GM18873 (cell line): Measurements from ENCODE around the gene RIPK3.
"Not testable (repeated sequence)": the region's sequence is repeated elsewhere in the genome, so short reads cannot be mapped to it uniquely, and the experiment has no call there.

Experiments used
- ATAC-seq: cut with Tn5 transposase; IDR thresholded peaks from one replicate; pipeline ENCODE4 v1.9.1; 2021; ENCODE audit warnings: mild to moderate bottlenecking, moderate library complexity, moderate number of reproducible peaks; ENCODE audit not compliant: unreplicated experiment, low FRiP score

RIPK3 gene

GRCh38 chr14:24369907-24370687, 30.3 kb upstream of the RIPK3 start:
- no peak for ATAC-seq

DNA sequence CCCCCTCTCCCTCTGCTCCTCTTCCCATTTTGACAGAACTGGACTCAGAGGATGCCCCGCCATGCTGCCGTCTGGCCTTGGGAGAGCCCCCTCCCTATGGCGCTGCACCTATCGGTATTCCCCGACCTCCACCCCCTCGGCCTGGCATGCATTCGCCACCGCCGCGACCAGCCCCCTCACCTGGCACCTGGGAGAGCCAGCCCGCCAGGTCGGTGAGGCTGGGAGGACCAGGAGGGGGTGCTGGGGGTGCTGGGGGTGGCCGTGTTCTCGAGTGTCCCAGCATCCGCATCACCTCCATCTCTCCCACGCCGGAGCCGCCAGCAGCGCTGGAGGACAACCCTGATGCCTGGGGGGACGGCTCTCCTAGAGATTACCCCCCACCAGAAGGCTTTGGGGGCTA, 29.7 kb upstream of the RIPK3 start:
- ATAC-seq, result no peak

DNA sequence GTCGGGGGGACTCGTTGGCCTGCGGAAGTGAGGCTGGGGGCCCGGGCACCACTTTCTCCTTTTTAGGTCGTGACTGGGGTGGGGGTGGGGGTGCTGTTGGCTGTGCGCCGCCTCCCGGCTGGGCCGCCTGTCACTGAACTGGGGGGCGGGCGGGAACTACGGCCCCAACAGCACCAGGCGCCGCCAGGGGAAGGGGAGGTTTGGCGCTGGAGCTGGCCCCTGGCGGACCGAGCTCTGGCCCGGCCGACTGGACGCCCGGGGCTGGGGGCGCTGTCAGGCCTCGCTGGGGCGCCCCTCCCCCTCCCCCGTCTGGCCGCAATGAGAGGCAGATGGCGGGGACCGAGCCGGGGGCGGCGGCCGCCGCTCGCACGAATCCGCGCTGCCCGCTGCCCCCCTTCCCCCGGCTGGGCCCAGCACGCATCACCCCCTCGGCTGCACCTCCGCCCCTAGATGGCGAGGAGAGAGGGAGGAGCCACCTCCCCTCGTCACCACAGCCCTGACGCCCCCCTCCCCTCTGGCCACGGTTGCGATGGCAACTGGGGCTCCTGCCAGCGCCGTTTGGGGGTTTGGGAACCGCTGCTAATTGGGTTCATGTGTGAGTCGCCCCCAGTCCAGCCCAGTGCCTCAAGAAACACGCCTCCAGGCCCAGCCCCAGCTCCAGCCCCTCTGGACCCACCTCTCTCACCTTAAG, 28.9 kb upstream of the RIPK3 start:
- no peak for ATAC-seq

- no peak for ATAC-seq
Measured at GRCh38 chr14:24368212-24368561, 28.4 kb upstream of the RIPK3 start.

DNA sequence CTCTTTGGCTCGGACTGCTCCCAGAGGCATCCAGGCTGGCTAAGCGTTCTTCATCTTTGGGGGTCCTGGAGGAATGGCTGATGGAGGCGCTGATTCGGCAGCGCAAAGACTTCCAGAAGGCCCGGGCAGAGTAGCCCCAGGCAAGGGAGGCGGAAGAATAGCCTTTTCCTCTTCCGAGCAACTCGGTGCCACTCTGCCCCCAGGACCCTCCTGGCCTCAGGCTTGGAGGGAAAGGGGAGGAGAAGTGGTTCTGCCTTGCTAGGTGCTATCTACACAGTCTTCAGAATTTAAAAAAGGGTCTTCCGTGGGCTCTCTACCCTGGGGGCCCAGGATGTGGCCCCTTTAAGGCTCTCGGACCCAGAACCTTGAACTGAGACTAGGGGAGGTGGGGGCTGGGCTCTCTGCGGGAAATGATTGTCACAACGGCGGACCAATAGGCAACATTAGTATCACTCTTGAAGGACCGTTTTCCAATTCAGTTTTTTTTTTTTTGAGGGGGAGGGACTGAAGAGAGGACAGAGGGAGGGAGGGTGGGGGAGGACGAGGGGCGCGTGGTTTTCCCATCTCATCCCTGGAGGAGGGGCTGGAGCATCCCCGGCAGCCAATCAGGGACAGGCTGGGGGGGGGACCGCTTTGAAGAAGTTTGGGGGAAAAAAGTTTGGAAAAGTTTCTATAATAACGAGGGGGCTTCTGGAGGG, 27.9 kb upstream of the RIPK3 start, which contains the start of gene NFATC4:
Gene NFATC4 (plus strand): TSS at position 671 of the 698 bp plus-strand sequence. CDS start 157 bp downstream, outside the sequence.
- no peak for ATAC-seq

DNA sequence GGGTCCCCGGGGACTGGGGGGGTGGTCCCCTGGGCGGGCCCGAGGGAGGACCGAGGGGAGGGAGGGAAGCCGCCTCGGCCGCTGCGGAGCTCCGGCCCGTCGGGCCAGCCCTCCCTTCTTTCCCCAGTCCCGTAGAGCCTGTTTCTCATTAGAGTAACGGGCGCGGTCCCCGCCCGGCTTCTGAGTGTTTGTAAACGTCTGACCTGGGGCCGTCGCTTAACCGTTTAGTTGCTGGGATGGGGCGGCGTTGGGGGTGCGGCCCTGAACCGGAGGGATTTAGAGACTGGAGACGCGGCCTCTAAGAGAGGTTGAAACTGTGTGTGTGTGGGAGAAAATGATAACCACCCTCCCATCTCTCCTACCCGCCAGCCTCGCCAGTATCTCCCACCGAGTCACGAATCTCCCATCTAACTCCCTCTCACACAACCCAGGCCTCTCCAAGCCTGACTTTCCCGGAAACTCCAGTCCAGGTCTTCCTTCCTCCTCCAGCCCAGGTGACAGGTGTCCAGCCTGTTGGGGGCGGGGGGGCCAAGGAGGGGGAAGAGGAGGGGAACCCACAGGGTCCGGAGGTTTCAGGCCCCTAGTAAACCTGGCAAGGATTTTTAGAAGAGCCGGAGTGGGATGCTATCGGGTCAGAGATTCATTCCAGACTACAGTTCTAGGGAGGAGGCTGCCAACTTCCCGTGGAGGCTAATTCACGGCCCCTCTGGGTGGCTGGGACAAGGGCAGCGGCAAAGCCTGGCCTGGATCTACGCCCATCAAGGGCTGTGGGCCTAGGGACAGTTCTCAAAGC, 27.1 kb upstream of the RIPK3 start:
- peak; percentile 41 for ATAC-seq

- peak; percentile 39 for ATAC-seq
Measured at GRCh38 chr14:24366413-24366720, 26.6 kb upstream of the RIPK3 start.

- ATAC-seq, result no peak
Measured at GRCh38 chr14:24365600-24366412, 26.0 kb upstream of the RIPK3 start.

DNA sequence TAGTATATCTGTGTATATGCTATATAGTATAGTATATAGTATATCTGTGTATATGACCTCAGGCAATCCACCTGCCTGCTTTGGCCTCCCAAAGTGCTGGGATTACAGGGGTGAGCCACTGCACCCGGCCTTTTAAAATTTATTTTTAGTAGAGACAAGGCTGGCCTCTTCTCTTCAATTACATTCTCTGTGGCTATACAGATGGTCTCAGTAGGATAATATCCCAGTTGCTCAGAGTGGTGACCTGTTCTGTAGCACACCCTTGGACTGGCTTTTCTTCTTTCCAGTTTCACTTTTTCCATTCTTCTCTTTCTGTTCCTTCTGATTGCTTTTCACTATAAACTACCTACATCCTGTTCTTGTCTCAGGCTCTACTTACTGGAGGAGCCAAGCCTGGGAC, 25.1 kb upstream of the RIPK3 start:
- no peak for ATAC-seq

GRCh38 chr14:24363401-24363800, 23.6 kb upstream of the RIPK3 start:
- no peak for ATAC-seq

DNA sequence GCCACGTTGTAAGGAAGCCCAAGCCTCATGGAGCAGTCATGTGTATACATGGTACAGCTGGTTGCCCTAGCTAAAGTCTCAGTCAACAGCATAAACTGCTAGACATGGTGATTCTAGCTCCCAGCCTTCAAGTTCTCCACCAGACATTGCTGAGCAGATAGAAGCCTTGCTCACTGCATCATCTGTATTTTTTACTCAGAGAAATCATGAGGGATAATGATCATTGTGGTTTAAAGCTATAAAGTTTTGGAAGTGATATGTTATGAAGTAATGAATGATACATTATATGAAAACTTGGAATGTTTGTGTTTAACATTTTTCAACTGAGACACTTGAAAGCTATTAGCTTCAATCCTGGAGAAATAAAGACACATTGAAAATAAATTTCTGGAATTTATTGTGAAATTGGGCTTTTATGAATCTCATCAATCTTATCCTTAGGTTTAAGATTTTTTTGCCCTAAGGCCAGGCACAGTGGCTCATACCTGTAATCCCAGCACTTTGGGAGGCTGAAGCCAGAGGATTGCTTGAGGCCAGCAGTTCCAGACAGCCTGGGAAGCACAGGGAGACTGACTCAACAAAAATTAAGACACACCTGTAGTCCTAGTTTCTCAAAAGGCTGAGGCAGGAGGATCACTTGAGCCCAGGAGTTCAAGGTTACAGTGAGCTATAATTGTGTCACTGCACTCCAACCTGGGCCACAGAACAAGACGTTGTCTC, 22.6 kb upstream of the RIPK3 start:
- no peak for ATAC-seq

DNA sequence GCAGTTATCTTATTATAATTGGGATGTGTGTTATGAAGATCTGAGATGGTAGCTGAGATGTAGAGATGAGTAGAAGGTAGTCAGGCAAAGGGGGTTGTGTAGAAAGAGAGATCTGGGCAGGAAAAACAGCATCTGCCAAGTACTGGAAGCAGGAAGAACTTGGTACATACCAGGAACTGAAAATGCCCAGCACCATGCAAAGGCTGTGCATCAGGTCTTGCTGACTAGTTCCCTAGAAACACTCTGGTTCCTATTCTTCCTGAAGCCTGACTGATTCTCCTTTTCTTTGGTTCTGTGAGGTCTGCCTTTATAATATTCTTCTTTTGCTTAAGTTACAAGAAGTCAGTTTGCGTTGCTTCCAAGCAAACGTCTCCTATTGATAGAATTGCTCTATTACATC, 21.5 kb upstream of the RIPK3 start:
- no peak for ATAC-seq

- ATAC-seq, result no peak
Measured at GRCh38 chr14:24360281-24360680, 20.5 kb upstream of the RIPK3 start.

GRCh38 chr14:24356208-24356607, 16.4 kb upstream of the RIPK3 start:
- no peak for ATAC-seq

DNA sequence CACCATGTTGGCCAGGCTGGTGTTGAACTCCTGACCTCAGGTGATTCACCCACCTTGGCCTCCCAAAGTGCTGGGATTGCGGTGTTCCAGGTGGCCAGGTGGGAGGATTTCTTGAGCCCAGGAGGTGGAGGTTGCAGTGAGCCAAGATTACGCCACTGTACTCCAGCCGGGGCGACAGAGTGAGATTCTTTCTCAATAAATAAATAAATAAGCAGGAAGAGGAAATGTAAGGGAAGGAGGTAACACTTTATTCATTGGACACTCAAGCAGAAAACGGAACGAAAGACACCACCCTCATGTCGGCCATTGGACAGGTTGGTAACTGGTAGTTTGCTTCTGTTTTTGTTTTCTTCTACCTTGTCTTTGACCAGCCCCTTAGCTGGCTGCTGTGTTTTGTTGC, 15.2 kb upstream of the RIPK3 start:
- ATAC-seq, result no peak

DNA sequence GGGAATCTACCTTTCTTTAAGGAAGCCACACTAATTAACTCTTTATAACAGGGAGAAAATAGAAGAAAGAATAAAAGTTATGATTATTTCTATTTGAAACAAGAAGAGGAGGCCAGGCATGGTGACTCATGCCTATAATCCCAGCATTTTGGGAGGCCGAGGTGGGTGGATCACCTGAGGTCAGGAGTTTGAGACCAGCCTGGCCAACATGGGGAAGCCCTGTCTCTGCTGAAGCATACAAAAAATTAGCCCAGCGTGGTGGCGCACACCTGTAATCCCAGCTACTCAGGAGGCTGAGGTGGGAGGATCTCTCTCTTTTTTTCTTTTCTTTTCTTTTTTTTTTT, 14.7 kb upstream of the RIPK3 start:
- not testable (repeated sequence) for ATAC-seq

DNA sequence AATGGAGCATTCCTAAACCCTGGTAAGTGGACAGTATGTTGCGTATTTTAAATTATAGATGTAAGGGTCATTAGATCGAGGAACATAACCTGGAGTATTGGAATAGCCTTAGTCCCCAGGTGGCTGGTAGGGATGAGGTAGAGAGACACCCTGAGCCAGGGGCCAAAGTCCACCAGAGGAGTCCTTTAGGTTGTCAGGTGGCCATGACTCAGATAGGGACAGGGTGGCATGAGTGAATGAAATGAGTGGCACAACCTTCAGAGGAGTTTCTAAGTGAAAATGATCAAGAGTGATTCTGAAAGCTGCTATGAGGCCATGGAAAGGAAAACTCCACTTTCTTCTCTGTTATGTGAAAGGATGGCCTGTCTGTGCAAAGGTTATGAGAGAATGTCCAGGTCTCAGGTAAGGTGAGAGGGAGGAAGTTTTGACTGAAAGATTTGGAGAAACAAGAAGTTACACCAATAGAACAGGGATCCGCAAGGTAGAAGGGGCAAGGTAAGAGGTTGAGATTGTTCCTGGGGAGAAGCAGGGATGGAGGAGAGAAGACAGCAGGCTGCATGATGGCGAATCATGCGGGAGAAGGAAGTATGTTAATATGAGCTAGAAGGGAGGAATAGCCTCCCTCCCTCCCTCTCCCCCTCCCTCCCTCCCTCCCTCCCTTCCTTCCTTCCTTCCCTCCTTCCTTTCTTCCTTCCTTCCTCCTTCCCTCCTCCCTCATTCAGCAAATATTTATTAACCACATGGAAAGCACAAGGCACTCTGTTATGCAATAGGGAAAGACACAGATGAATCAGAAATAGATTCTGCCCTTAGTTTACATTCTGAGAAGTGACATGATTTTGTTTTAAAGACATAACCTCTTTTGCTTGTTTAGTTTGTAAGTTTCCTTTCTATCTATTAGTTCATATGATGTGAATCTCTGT, 14.0 kb upstream of the RIPK3 start:
- no peak for ATAC-seq

GRCh38 chr14:24351517-24351916, 11.7 kb upstream of the RIPK3 start:
- ATAC-seq, result no peak
